BLaER1 treated with 17β-estradiol and CSF1 and Interleukin-3, amounts not matched to agents 10 nM and 100 nM (cell line): Measurements from ENCODE around the gene AGBL3.
A peak's percentile ranks its signal among the peaks of the same experiment; 100 is the strongest.
"Not testable (repeated sequence)": the region's sequence is repeated elsewhere in the genome, so short reads cannot be mapped to it uniquely, and the experiment has no call there.

Source experiments
- H3K27ac ChIP-seq, 11 experiments: shearing (Covaris generic); formaldehyde crosslinking; 2 replicates each; pipeline ENCODE4 v1.8.1; 2022
- H3K27me3 ChIP-seq, 11 experiments: shearing (Covaris generic); formaldehyde crosslinking; 2 replicates each; pipeline ENCODE4 v1.8.1; 2022
- H3K36me3 ChIP-seq, 11 experiments: shearing (Covaris generic); formaldehyde crosslinking; 2 replicates each; pipeline ENCODE4 v1.8.1; 2022
- H3K4me1 ChIP-seq, 10 experiments: shearing (Covaris generic); formaldehyde crosslinking; 2 replicates each; pipeline ENCODE4 v1.8.1; 2022
- H3K4me2 ChIP-seq, 11 experiments: shearing (Covaris generic); formaldehyde crosslinking; 2 replicates each; pipeline ENCODE4 v1.8.1; 2022
- H3K4me3 ChIP-seq, 10 experiments: shearing (Covaris generic); formaldehyde crosslinking; 2 replicates each; pipeline ENCODE4 v1.8.1; 2022
- H3K9ac ChIP-seq, 11 experiments: shearing (Covaris generic); formaldehyde crosslinking; 2 replicates each; pipeline ENCODE4 v1.8.1; 2022
- H3K9me3 ChIP-seq, 11 experiments: shearing (Covaris generic); formaldehyde crosslinking; replicated peaks in 1 of 11; 2 replicates each; pipeline ENCODE4 v1.8.1; 2022
- H4K20me1 ChIP-seq, 11 experiments: shearing (Covaris generic); formaldehyde crosslinking; 2 replicates each; pipeline ENCODE4 v1.8.1; 2022
- Cebpa-rat ChIP-seq, 11 experiments: shearing (Covaris generic); IDR thresholded peaks; 2 replicates each; pipeline ENCODE4 v1.8.1; 2022

The AGBL3 gene

GRCh38 chr7:134949171-134949570 is 37.1 kb upstream of the AGBL3 start:
- H4K20me1 ChIP-seq, result no peaks in the 10 kb centered on the region
- H3K4me3 ChIP-seq, result no peak overlapping the region
- H3K27ac ChIP-seq, result no peak overlapping the region
- no peaks in the 10 kb centered on the region for H3K9me3 ChIP-seq
- H3K4me2 ChIP-seq, result no peak overlapping the region
- no peak overlapping the region for H3K9ac ChIP-seq
- peaks cover 6 to 36% (median 24%) of the 10 kb centered on the region in 10 experiments; a peak in 19 of 20 replicates for H3K4me1 ChIP-seq
- no peak for TF ChIP-seq Cebpa-rat (IDR thresholded peaks at IDR 0.05)
- H3K36me3 ChIP-seq, result peaks cover 42 to 97% (median 77%) of the 10 kb centered on the region in 11 experiments
- no peaks in the 10 kb centered on the region for H3K27me3 ChIP-seq

GRCh38 chr7:134954197-134955082 is 31.9 kb upstream of the AGBL3 start:
- peaks cover 0 to 4% (median 0%) of the 10 kb centered on the region in 10 experiments; a peak in 1 of 20 replicates for H3K4me1 ChIP-seq
- H3K27ac ChIP-seq, result no peak overlapping the region
- no peaks in the 10 kb centered on the region for H4K20me1 ChIP-seq
- H3K36me3 ChIP-seq, result peaks cover 54 to 100% (median 95%) of the 10 kb centered on the region in 11 experiments
- no peaks in the 10 kb centered on the region for H3K27me3 ChIP-seq
- H3K9me3 ChIP-seq, result no peaks in the 10 kb centered on the region
- H3K9ac ChIP-seq, result peak overlapping the region in 1 of 11 experiments; percentile 26; a peak in 1 of 22 replicates
- H3K4me2 ChIP-seq, result no peak overlapping the region
- H3K4me3 ChIP-seq, result no peak overlapping the region
- TF ChIP-seq Cebpa-rat (IDR thresholded peaks at IDR 0.05), result no peak

DNA sequence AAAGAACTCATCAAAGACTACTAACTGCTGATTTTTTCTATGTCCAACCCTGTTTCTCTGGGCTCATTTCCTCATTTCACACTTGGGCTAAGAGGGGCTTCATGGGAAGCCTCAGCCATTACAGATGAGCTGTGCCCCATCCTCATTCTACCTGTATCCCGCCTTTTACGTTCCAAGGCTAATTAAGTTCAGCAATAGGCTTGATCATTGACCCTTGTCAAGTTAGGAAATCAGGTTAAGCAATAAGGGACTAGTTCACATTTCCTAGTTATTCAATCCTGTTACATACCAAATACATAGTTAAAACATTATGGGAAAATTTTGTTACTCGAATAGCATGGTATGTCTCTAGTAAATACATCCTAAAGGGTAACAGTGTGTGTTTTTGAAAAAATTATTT is 29.3 kb upstream of the AGBL3 start:
- Histone ChIP-seq H3K4me2 (no peak overlapping the region), H3K36me3 (peaks cover 52 to 100% (median 95%) of the 10 kb centered on the region in 11 experiments), H3K27me3 (no peaks in the 10 kb centered on the region), H3K9ac (no peak overlapping the region), H3K4me3 (no peak overlapping the region), H3K27ac (no peak overlapping the region), H4K20me1 (no peaks in the 10 kb centered on the region), H3K9me3 (no peaks in the 10 kb centered on the region), H3K4me1 (peaks cover 0 to 4% (median 0%) of the 10 kb centered on the region in 10 experiments; a peak in 1 of 20 replicates)
- TF ChIP-seq Cebpa-rat (IDR thresholded peaks at IDR 0.05), result no peak

DNA sequence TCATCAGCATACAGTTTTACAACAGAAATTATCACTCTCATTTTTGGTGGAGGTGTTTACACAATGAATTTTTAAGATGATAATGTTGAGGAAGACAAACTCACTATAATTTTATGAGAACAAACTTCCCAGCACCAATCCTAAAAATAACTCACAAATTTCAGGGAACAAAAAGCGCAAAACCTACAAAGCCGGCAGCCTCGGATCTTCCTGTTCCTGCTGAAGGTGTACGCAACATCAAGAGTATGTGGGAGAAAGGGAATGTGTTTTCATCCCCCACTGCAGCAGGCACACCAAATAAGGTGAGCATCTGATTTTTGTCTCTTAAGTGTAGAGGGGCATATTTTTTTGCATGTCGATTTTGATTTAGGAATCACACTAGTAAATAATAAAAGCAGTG is 26.5 kb upstream of the AGBL3 start:
- Histone ChIP-seq H3K9me3 (no peaks in the 10 kb centered on the region), H3K9ac (no peak overlapping the region), H3K27ac (no peak overlapping the region), H3K4me1 (no peaks in the 10 kb centered on the region), H3K36me3 (peaks cover 60 to 100% (median 97%) of the 10 kb centered on the region in 11 experiments), H4K20me1 (no peaks in the 10 kb centered on the region), H3K27me3 (no peaks in the 10 kb centered on the region), H3K4me3 (no peak overlapping the region), H3K4me2 (no peak overlapping the region)
- no peak for TF ChIP-seq Cebpa-rat (IDR thresholded peaks at IDR 0.05)

- no peak overlapping the region for H3K9ac ChIP-seq
- no peaks in the 10 kb centered on the region for H4K20me1 ChIP-seq
- H3K4me3 ChIP-seq, result no peak overlapping the region
- TF ChIP-seq Cebpa-rat (IDR thresholded peaks at IDR 0.05), result no peak
- peaks cover 0 to 5% (median 0%) of the 10 kb centered on the region in 10 experiments; a peak in 3 of 20 replicates for H3K4me1 ChIP-seq
- H3K27me3 ChIP-seq, result no peaks in the 10 kb centered on the region
- H3K4me2 ChIP-seq, result no peak overlapping the region
- H3K27ac ChIP-seq, result no peak overlapping the region
- peaks cover 61 to 100% (median 99%) of the 10 kb centered on the region in 11 experiments for H3K36me3 ChIP-seq
- H3K9me3 ChIP-seq, result no peaks in the 10 kb centered on the region
Observed at GRCh38 chr7:134962270-134962780, 24.0 kb upstream of the AGBL3 start.

DNA sequence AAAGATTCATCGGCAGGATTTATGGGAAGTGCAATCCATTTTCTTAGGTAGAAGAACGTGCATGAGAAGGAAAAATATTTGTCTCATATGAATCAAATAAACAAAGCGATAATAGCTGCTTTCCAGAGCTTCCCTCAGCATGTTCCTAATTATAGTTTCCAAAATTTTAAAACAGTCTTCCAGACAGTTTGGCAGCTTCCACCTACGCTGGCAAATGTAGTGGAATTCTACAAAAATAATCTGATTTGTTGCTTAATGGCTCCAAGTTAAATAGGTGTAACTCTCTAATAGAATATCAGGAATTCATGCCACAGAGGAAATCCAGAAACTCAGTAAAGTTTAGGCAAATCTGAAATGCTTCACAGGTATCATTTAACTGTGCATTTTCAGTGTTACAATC is 23.3 kb upstream of the AGBL3 start:
- H3K4me3 ChIP-seq, result no peak overlapping the region
- no peaks in the 10 kb centered on the region for H4K20me1 ChIP-seq
- H3K27me3 ChIP-seq, result no peaks in the 10 kb centered on the region
- peaks cover 0 to 8% (median 0%) of the 10 kb centered on the region in 10 experiments; a peak in 3 of 20 replicates for H3K4me1 ChIP-seq
- no peak overlapping the region for H3K9ac ChIP-seq
- H3K36me3 ChIP-seq, result peaks cover 53 to 100% (median 97%) of the 10 kb centered on the region in 11 experiments
- no peak for TF ChIP-seq Cebpa-rat (IDR thresholded peaks at IDR 0.05)
- no peak overlapping the region for H3K27ac ChIP-seq
- no peak overlapping the region for H3K4me2 ChIP-seq
- no peaks in the 10 kb centered on the region for H3K9me3 ChIP-seq

DNA sequence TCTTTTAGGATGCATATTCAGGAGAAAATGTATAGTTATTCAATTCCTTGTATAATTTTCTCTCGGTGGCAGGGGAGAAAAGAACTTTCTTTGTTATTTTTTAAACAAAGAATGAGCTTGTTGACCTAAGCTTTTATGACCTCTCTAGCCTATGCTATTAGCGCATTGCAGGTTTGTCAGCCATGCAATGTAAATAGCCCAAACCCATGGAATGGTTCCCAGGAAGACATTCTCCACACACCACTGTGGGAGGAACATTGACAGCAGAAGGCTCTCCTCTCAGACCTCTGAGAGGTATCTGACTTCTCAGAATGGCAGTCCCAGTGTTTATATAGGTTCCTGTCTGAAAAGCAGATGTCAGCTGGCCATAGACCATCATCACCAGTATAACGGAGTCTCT is 19.6 kb upstream of the AGBL3 start:
- no peak overlapping the region for H3K4me3 ChIP-seq
- no peak overlapping the region for H3K27ac ChIP-seq
- no peaks in the 10 kb centered on the region for H3K9me3 ChIP-seq
- no peaks in the 10 kb centered on the region for H4K20me1 ChIP-seq
- no peaks in the 10 kb centered on the region for H3K27me3 ChIP-seq
- H3K36me3 ChIP-seq, result peaks cover 30 to 94% (median 72%) of the 10 kb centered on the region in 11 experiments
- no peak overlapping the region for H3K9ac ChIP-seq
- no peak for TF ChIP-seq Cebpa-rat (IDR thresholded peaks at IDR 0.05)
- H3K4me1 ChIP-seq, result peaks cover 0 to 15% (median 0%) of the 10 kb centered on the region in 10 experiments; a peak in 5 of 20 replicates
- H3K4me2 ChIP-seq, result no peak overlapping the region

GRCh38 chr7:134968110-134968509 is 18.2 kb upstream of the AGBL3 start:
- no peaks in the 10 kb centered on the region for H4K20me1 ChIP-seq
- H3K4me1 ChIP-seq, result peaks cover 0 to 15% (median 0%) of the 10 kb centered on the region in 10 experiments; a peak in 5 of 20 replicates
- H3K9me3 ChIP-seq, result no peaks in the 10 kb centered on the region
- no peak overlapping the region for H3K4me3 ChIP-seq
- TF ChIP-seq Cebpa-rat (IDR thresholded peaks at IDR 0.05), result no peak
- no peak overlapping the region for H3K4me2 ChIP-seq
- H3K36me3 ChIP-seq, result peaks cover 30 to 92% (median 60%) of the 10 kb centered on the region in 11 experiments
- no peaks in the 10 kb centered on the region for H3K27me3 ChIP-seq
- no peak overlapping the region for H3K9ac ChIP-seq
- H3K27ac ChIP-seq, result no peak overlapping the region

DNA sequence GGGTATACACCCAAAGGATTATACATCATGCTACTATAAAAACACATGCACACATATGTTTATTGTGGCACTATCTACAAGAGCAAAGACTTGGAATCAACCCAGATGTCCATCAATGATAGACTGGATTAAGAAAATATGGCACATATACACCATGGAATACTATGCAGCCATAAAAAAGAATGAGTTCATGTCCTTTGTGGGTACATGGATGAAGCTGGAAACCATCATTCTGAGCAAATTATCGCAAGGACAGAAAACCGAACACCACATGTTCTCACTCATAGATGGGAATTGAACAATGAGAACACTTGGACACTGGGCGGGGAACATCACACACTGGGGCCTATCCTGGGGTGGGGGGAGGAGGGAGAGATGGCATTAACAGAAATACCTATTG is 4.7 kb upstream of the AGBL3 start:
- peaks cover 7 to 16% (median 9%) of the 10 kb centered on the region in 11 experiments; a peak in 21 of 22 replicates for H3K9me3 ChIP-seq
- H3K4me3 ChIP-seq, H3K9ac ChIP-seq, H3K4me1 ChIP-seq, H3K4me2 ChIP-seq, H3K27me3 ChIP-seq, H3K36me3 ChIP-seq, H4K20me1 ChIP-seq, H3K27ac ChIP-seq: not testable (repeated sequence)
